H1 (cell line): ENCODE measurements around the gene AP3D1. TPM values are rescaled to one million over a fixed set of nuclear protein-coding genes. Genes with fewer than 3 reads are reported as not detected.

Experiments
- CTCF ChIA-PET: fragments of 300-600 bp; sonication (Branson Sonifier 250); formaldehyde crosslinking; loops from one replicate; lab custom pipeline; 2021; ENCODE audit not compliant: partially characterized antibody; lab: Charles Lee
- POLR2A ChIA-PET: fragments of 300-600 bp; sonication (Branson Sonifier 250); formaldehyde crosslinking; loops from one replicate; lab custom pipeline; 2021; ENCODE audit warnings: inconsistent platforms; ENCODE audit not compliant: partially characterized antibody; lab: Charles Lee
- DNase-seq, 2 experiments: peaks; one replicate each; pipeline versions ENCODE4 v3.0.0 to v3.0.0-alpha.2; 2010 to 2022; ENCODE audit warnings: low spot score in 2 of 2, low read depth in 1 of 2, mixed read lengths in 1 of 2
- FAIRE-seq: peaks from 2 replicates; lab custom pipeline; 2011; peaks lifted over from hg19 to GRCh38; lab: Jason Lieb, UNC
- H2AFZ ChIP-seq: 2 replicates; pipeline ENCODE4 v1.8.1; 2012; ENCODE audit warnings: low read length, inconsistent platforms
- H2AK5ac ChIP-seq: 2 replicates; pipeline ENCODE4 v1.6.1; 2013; ENCODE audit warnings: low read depth, low read length
- H2BK120ac ChIP-seq: replicated peaks from 2 replicates; pipeline ENCODE3; 2013; ENCODE audit warnings: low read depth, low read length, inconsistent platforms
- H2BK12ac ChIP-seq: 2 replicates; pipeline ENCODE4 v1.6.1; 2013; ENCODE audit warnings: low read depth, low read length
- H2BK15ac ChIP-seq: 2 replicates; pipeline ENCODE4 v1.6.1; 2013; ENCODE audit warnings: low read length
- H2BK20ac ChIP-seq: 2 replicates; pipeline ENCODE4 v1.6.1; 2013; ENCODE audit warnings: low read length
- H2BK5ac ChIP-seq: 2 replicates; pipeline ENCODE4 v1.6.1; 2013; ENCODE audit warnings: low read depth, low read length
- H3K14ac ChIP-seq: 2 replicates; pipeline ENCODE4 v1.6.1; 2013; ENCODE audit warnings: inconsistent platforms; ENCODE audit not compliant: insufficient read length
- H3K18ac ChIP-seq: 2 replicates; pipeline ENCODE4 v1.6.1; 2013; ENCODE audit warnings: low read length; ENCODE audit errors: extremely low read depth
- H3K23ac ChIP-seq: 2 replicates; pipeline ENCODE4 v1.6.1; 2013; ENCODE audit warnings: inconsistent platforms; ENCODE audit not compliant: insufficient read length
- H3K23me2 ChIP-seq: 2 replicates; pipeline ENCODE4 v1.6.1; 2013; ENCODE audit warnings: low read depth, low read length
- H3K27ac ChIP-seq: 2 replicates; pipeline ENCODE4 v1.6.1; 2011; ENCODE audit warnings: low read depth, low read length, inconsistent platforms
- H3K27me3 ChIP-seq, 4 experiments: replicated peaks in 1 of 4; 1 replicate in 1 of 4; 2 replicates in 3 of 4; pipeline versions ENCODE4 v1.6.1 to v1.8.1; 2011 to 2013; ENCODE audit warnings: low read length in 3 of 4, mild to moderate bottlenecking in 3 of 4, inconsistent platforms in 2 of 4, mixed read lengths in 2 of 4, moderate library complexity in 1 of 4; ENCODE audit not compliant: control insufficient read depth in 3 of 4, insufficient read depth in 3 of 4; ENCODE audit errors: extremely low read depth in 1 of 4
- H3K36me3 ChIP-seq, 4 experiments: 2 replicates each; pipeline versions ENCODE4 v1.6.1 to v1.8.1; 2011 to 2013; ENCODE audit warnings: mild to moderate bottlenecking in 4 of 4, low read length in 3 of 4, moderate library complexity in 2 of 4, control low read depth in 1 of 4, inconsistent platforms in 1 of 4; ENCODE audit not compliant: insufficient read depth in 4 of 4, control insufficient read depth in 2 of 4
- H3K4ac ChIP-seq: replicated peaks from 2 replicates; pipeline ENCODE3; 2013; ENCODE audit warnings: low read length, low read depth, mixed read lengths, inconsistent platforms; ENCODE audit not compliant: insufficient read length
- H3K4me1 ChIP-seq, 4 experiments: replicated peaks in 1 of 4; 1 replicate in 1 of 4; 2 replicates in 3 of 4; pipeline versions ENCODE4 v1.6.1 to v1.8.1; 2011 to 2013; ENCODE audit warnings: low read length in 3 of 4, inconsistent platforms in 2 of 4, mixed read lengths in 1 of 4; ENCODE audit not compliant: insufficient read depth in 4 of 4, control insufficient read depth in 3 of 4
- H3K4me2 ChIP-seq, 2 experiments: 2 replicates each; pipeline versions ENCODE4 v1.6.1 to v1.8.1; 2011 to 2013; ENCODE audit warnings: low read depth in 2 of 2, low read length in 2 of 2, control low read depth in 1 of 2, inconsistent platforms in 1 of 2, mild to moderate bottlenecking in 1 of 2; ENCODE audit not compliant: insufficient read depth in 1 of 2
- H3K4me3 ChIP-seq, 4 experiments: fragments of 200-600, 300-600 bp in 1 of 4; sonication (generic), shearing (Covaris generic), sonication (Bioruptor Twin) in 1 of 4; 2 replicates each; pipeline versions ENCODE4 v1.5.1 to v1.8.1; 2011 to 2016; ENCODE audit warnings: low read length in 4 of 4, low read depth in 3 of 4, control low read depth in 2 of 4, inconsistent platforms in 2 of 4, mild to moderate bottlenecking in 2 of 4, mixed read lengths in 1 of 4, moderate library complexity in 1 of 4; ENCODE audit not compliant: insufficient read depth in 2 of 4; ENCODE audit errors: extremely low read depth in 1 of 4
- H3K56ac ChIP-seq: replicated peaks from 2 replicates; pipeline ENCODE3; 2013; ENCODE audit warnings: low read depth, mild to moderate bottlenecking, mixed read lengths, low read length, inconsistent platforms; ENCODE audit not compliant: insufficient read length
- H3K79me1 ChIP-seq: 2 replicates; pipeline ENCODE4 v1.6.1; 2013; ENCODE audit warnings: low read depth, low read length, control low read depth
- H3K79me2 ChIP-seq, 2 experiments: 2 replicates each; pipeline versions ENCODE4 v1.6.1 to v1.8.1; 2012 to 2013; ENCODE audit warnings: low read length in 2 of 2, mild to moderate bottlenecking in 2 of 2, inconsistent platforms in 1 of 2; ENCODE audit not compliant: insufficient read depth in 2 of 2, control insufficient read depth in 1 of 2
- H3K9ac ChIP-seq, 4 experiments: replicated peaks in 1 of 4; 1 replicate in 1 of 4; 2 replicates in 3 of 4; pipeline versions ENCODE4 v1.6.1 to v1.8.1; 2011 to 2013; ENCODE audit warnings: low read depth in 3 of 4, low read length in 3 of 4, control low read depth in 2 of 4, mild to moderate bottlenecking in 2 of 4, moderate library complexity in 2 of 4, inconsistent platforms in 1 of 4; ENCODE audit errors: extremely low read depth in 1 of 4
- H3K9me3 ChIP-seq, 2 experiments: 2 replicates each; pipeline versions ENCODE4 v1.6.1 to v1.8.1; 2012 to 2013; ENCODE audit warnings: mild to moderate bottlenecking in 2 of 2, moderate library complexity in 2 of 2, control low read depth in 1 of 2, inconsistent platforms in 1 of 2, low read depth in 1 of 2, low read length in 1 of 2, mixed read lengths in 1 of 2; ENCODE audit not compliant: insufficient read depth in 2 of 2
- H4K20me1 ChIP-seq, 2 experiments: replicated peaks in 1 of 2; 2 replicates each; pipeline versions ENCODE3 to v1.8.1; 2011 to 2013; ENCODE audit warnings: inconsistent platforms in 2 of 2, low read length in 2 of 2, mild to moderate bottlenecking in 1 of 2; ENCODE audit not compliant: insufficient read depth in 2 of 2, control insufficient read depth in 1 of 2
- H4K5ac ChIP-seq: 2 replicates; pipeline ENCODE4 v1.6.1; 2013; ENCODE audit warnings: low read length, low read depth, mixed read lengths, inconsistent platforms; ENCODE audit not compliant: insufficient read length
- H4K8ac ChIP-seq: 2 replicates; pipeline ENCODE4 v1.8.0; 2013; ENCODE audit warnings: mild to moderate bottlenecking, moderate library complexity, low read length, inconsistent platforms; ENCODE audit not compliant: insufficient read depth; ENCODE audit errors: extremely low read depth
- H4K91ac ChIP-seq: replicated peaks from 2 replicates; pipeline ENCODE3; 2013; ENCODE audit warnings: low read length, mixed read lengths, inconsistent platforms; ENCODE audit not compliant: insufficient read length
- BCL11A ChIP-seq, 2 experiments: IDR thresholded peaks; one replicate each; pipeline ENCODE4 v1.6.1; 2011; ENCODE audit warnings: low read depth in 2 of 2, low read length in 2 of 2, mild to moderate bottlenecking in 2 of 2
- EZH2 ChIP-seq: fragments of 200-600 bp; sonication (generic); IDR thresholded peaks from 2 replicates; pipeline ENCODE4 v1.7.1; 2012; ENCODE audit warnings: low read depth, mild to moderate bottlenecking, moderate library complexity, low read length, inconsistent platforms; ENCODE audit not compliant: severe bottlenecking
- GTF2F1 ChIP-seq: IDR thresholded peaks from 2 replicates; pipeline ENCODE4 v1.6.1; 2012; ENCODE audit warnings: low read depth, low read length, improper control_type of control experiment, borderline replicate concordance
- NRF1 ChIP-seq: IDR thresholded peaks from 2 replicates; pipeline ENCODE4 v1.6.1; 2011; ENCODE audit warnings: mild to moderate bottlenecking, low read depth, low read length, improper control_type of control experiment
- RBBP5 ChIP-seq: IDR thresholded peaks from 2 replicates; pipeline ENCODE4 v1.7.1; 2012; ENCODE audit warnings: low read depth, mild to moderate bottlenecking, inconsistent platforms, low read length, moderate library complexity, borderline replicate concordance
- SAP30 ChIP-seq: fragments of 300-600 bp; sonication (generic); IDR thresholded peaks from 2 replicates; pipeline ENCODE4 v1.7.1; 2012; ENCODE audit warnings: low read length, moderate library complexity, mild to moderate bottlenecking, inconsistent platforms; ENCODE audit not compliant: insufficient read depth, insufficient replicate concordance
- WGBS, 2 experiments: shearing (Covaris generic) in 1 of 2; methylation state at CpG; one replicate each; pipeline versions ENCODE4 v1.1.6 to v1.1.7; 2013 to 2015; ENCODE audit warnings: low lambda C conversion rate in 2 of 2, mixed read lengths in 2 of 2, inconsistent platforms in 1 of 2, low coverage in 1 of 2, missing lambda C conversion rate in 1 of 2; ENCODE audit not compliant: insufficient replicate concordance in 2 of 2, insufficient coverage in 1 of 2, insufficient read length in 1 of 2; ENCODE audit errors: extremely low coverage in 1 of 2, missing lambda C conversion rate in 1 of 2; 5-methylcytosine and 5-hydroxymethylcytosine counted together
- polyA plus RNA-seq, 7 experiments: library from polyadenylated mRNA; depleted of rRNA in 3 of 7; stranded (reverse) in 5 of 7; unstranded in 2 of 7; fragments of >200 nt in 5 of 7; fragments of 200-250 nt in 2 of 7; gene quantifications; 1 replicate in 5 of 7; 2 replicates in 1 of 7; 4 replicates in 1 of 7; pipeline versions ENCODE4 v1.2.1 to v1.2.3, GENCODE V29; 2011 to 2013; ENCODE audit warnings: missing spikeins in 2 of 7, mixed read lengths in 2 of 7
- total RNA-seq: library from RNA; stranded (reverse); fragmentation: NEBNext Ultra II Directional; extraction: Animal tissue kit (Norgen Biotek cat#: 25700); gene quantifications from 2 replicates; pipeline ENCODE4 v1.2.1, GENCODE V29; 2021

The AP3D1 gene
- total and polyA plus RNA-seq, 2 of the 8 experiments (the other 6 are each of a cell fraction or from before 2014, with no cell fraction given), result 161 to 174 TPM

DNA sequence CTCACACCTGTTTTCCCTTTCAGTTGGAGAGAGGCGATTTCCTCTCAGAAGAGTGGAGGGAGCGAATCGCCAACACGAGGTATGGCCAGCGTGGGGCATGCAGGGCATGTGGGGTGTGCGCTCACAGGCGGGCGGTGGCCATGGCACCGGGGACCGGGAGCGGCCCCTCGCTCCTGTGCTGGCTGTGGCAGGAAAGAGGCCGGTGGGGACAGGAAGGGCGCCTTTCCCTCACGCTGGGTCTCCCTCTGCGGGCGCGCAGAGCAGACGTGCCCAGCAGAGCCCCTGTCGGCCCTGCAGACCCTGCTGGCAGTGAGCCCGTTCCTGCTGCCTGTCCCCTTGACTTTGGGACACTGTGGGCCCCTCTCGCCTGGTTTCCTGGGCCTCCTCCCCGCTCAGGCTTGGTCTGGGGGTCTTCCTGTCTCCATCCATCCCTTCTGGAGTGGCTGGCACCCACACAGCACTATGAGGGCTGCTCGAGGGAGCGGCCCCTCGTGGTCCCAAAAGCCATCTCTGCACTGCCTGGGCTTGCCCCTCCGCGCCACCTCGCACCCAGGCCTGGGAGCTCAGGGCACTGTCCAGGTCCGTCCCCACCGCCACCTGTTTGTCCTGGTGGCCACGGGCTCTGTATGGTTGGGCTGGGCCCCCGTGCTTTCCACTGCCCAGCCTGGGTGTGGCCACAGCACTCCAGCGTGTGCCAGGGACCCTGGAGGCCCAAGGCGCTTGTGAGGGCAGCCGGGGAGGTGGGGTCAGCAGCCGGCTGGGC, 48.7 kb upstream of the AP3D1 start:
- Histone ChIP-seq H3K56ac (no peak overlapping the region), H4K8ac (peak overlapping the region; percentile 28; the same call in 1 of the 2 replicates), H3K36me3 (peaks cover 0 to 15% (median 0%) of the 10 kb centered on the region in 4 experiments; a peak in 3 of 8 replicates), H2AK5ac (peak overlapping the region; percentile 96; the same call in 1 of the 2 replicates), H3K79me2 (peaks cover 0 to 24% of the 10 kb centered on the region in 2 experiments; a peak in 2 of 4 replicates), H3K79me1 (peaks cover 16% of the 10 kb centered on the region; the same call in 1 of the 2 replicates), H3K4me2 (no peak overlapping the region), H3K18ac (no peak overlapping the region), H3K4ac (no peak overlapping the region)
- CTCF ChIA-PET, result interaction anchor here (0.6 to 5.1 kb wide), 29 partner anchors 9 to 270 kb away, joined by 3 to 50 read pairs (median 5); partner anchors contain the start of gene AP3D1
- 97% methylated on average over 26 of the region's 37 CpGs; no CpG with 5 or more reads in 1 of the 2 experiments for WGBS, 2 experiments
- TF ChIP-seq EZH2, result no peak
- no peak for TF ChIP-seq RBBP5
- TF ChIP-seq BCL11A (IDR thresholded peaks at IDR 0.05; ENCODE audit: low read depth in 2 of 2, low read length in 2 of 2), result no peak
- no peak for TF ChIP-seq NRF1
- no peak for TF ChIP-seq GTF2F1
- no peak for TF ChIP-seq SAP30
- TF ChIP-seq, all 59 proteins: peak for 0
- H4K91ac ChIP-seq, result no peak overlapping the region
- H3K4me1 ChIP-seq, result no peaks in the 10 kb centered on the region
- no peak overlapping the region for H2BK120ac ChIP-seq
- peak overlapping the region; percentile 66; the same call in 1 of the 2 replicates for H2BK5ac ChIP-seq
- no peaks in the 10 kb centered on the region for H3K27me3 ChIP-seq
- no peak overlapping the region; the same call in 1 of the 2 replicates for H3K27ac ChIP-seq
- no peak overlapping the region for H3K23ac ChIP-seq
- H3K23me2 ChIP-seq, result no peaks in the 10 kb centered on the region
- no peak for DNase-seq
- H3K9ac ChIP-seq, result no peak overlapping the region
- no peak overlapping the region for H2BK20ac ChIP-seq
- no peak overlapping the region for H3K4me3 ChIP-seq
- H2BK12ac ChIP-seq, result 0 out of 2 replicates have a peak overlapping the region, but pooled peaks have one; percentile 60
- POLR2A ChIA-PET, result interaction anchor here (0.6 to 1.4 kb wide), 8 partner anchors 15 to 549 kb away, joined by 3 to 5 read pairs (median 4); partner anchors contain the start of gene PLEKHJ1
- no peak overlapping the region for H2AFZ ChIP-seq
- no peak for FAIRE-seq
- peaks cover 4% of the 10 kb centered on the region in 2 experiments; a peak in 2 of 4 replicates for H3K9me3 ChIP-seq
- no peak overlapping the region for H3K14ac ChIP-seq
- H2BK15ac ChIP-seq, result no peak overlapping the region
- no peak overlapping the region for H4K5ac ChIP-seq
- peaks cover 10 to 28% of the 10 kb centered on the region in 2 experiments for H4K20me1 ChIP-seq
